Measurements from ENCODE around the gene MYRIP.
A peak's percentile ranks its signal among the peaks of the same experiment; 100 is the strongest.
"Not testable (repeated sequence)": the region's sequence is repeated elsewhere in the genome, so short reads cannot be mapped to it uniquely, and the experiment has no call there.

Gene MYRIP

DNA sequence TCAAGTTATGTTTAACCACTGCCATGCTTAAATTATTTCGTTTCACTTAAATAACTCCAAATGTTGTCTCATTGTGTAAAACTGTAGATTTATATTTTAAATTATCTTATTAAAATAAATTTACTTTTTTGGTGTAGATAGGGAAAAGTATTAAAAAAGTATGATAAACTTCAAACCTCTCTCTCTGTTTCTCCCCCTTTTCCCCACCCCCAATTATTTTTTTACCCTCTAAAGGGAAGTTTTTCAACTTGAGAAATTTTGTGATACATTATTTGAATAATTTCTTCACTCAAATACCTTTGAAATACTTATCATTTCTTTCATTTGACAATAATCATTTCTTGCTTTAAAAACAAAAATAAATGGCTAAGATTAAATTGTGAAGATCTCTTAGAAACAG is 433.2 kb downstream of the MYRIP start:
- DNase-seq, result no peak

DNA sequence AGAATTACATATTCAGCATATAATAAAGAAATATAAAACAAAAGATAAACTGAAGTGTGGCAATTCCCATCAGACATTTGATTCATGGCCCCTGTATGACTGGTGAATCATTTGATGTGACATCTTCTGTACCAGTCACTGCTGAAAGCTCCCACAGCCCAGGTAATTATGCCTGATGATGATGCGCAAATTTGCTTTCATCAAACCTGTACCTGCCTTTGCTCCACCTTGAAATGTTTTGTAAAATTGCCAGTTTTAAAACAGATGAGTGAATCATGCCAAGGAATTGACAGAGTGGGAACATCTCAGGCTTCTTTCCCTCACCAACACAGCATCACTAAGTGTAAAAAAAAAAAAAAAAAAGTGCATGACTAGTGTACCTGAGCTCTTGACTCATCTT is 433.6 kb downstream of the MYRIP start:
- no peak for DNase-seq

DNA sequence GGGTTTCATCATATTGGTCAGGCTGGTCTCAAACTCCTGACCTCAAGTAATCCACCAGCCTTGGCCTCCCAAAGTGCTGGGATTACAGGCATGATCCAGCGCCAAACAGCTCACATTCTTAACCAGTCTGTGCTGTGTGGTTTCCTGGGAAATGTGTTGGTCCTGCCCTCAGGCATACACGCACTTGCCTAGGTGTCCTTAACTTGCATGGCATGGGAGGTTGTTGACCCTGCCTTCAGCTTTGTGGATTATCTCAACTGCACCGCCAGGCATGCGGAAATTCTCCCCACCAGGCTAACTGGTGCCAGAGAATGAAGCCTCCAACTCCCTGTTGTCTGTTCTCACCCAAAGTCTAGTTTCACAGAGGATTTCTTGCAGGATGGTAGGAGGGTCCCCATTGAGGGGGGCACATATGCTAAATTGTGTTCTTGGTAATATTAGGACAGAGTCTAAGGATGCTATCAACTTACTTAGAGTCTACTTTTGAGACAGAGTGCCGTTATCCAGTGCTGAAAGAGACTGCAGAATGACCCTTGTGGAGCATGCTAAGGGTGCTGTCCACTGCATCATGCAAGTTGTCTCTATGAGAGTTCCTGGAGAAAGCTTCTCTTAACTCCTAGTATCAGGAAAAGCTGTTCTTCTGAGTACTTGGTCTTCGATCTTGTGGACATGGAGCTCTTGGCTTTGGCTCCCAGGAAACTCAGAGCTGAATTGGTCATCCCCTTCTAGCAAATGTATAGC is 438.5 kb downstream of the MYRIP start:
- no peak for DNase-seq

DNA sequence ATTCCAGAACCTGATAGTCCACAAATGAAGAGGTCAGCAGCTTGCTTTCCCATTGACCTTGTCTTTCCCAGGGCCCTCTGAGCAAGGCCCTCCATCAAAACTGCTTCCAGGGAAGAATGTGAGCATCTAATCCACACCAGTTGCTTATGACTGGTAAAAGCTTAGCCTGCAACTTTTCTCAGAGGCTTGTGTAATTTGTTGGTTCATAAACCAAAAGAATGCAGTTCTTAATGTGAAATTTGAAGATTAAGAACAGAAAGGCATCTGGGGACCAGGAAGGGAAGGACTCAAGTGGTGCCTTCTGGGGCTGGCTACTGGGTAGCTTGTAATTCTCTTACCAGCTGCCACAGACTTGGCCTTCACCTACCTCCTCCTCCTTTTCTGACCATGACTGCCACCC is 439.2 kb downstream of the MYRIP start:
- no peak for DNase-seq

DNA sequence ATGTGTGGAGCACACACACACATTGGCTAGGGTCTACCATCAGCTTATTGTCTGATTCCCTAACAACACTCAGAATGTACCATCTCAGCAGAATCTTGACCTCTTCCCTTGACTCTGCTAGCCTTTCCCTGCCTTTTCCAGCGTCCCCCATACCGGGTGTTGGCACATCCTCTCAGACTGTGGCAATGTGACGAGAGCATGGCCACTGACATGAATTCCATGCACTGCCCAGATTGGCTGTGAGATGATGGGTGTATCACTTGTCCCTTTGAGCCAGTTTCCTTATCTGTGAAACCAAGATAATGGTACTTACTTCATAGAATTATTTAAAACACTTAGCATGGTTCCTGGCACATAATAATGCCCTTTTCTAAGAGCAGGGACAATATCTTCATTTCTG is 439.8 kb downstream of the MYRIP start:
- no peak for DNase-seq

DNA sequence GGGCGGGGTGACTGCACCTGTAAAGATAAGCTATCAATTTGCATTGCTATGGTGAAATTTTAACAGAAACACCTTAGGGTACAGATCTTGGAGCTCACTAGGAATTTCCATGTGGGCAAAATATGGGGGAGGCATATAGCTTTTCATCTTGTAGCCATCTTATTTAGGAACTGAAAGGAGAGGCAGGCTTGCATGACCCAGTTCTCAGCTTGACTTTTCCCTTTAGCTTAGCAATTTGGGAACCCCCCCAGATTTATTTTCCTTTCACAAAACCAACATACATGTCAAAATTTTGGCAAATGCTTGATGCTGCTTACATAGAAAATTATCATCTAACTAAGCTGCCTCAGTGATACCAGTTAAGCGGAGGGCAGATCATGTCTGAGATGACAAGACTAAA is 445.1 kb downstream of the MYRIP start:
- DNase-seq, result no peak

DNA sequence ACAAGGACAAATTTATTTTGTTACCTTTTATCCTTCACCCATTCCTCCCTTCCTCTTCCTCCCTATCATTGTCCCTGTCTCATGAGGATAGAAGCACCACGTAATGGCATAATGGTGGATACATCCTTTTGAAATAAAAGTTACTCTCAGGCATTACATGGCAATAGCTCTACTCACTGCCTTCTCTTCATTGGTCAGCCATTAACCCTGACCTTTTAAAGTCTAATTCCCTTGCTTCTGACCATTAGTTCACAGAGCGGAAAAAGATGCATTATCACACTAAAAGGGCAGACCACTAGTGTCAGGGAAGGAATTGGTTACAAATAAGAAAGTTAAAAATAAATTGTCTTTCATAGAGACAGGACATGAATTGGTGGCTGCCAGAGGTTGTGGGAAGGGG is 445.5 kb downstream of the MYRIP start:
- DNase-seq, result no peak

DNA sequence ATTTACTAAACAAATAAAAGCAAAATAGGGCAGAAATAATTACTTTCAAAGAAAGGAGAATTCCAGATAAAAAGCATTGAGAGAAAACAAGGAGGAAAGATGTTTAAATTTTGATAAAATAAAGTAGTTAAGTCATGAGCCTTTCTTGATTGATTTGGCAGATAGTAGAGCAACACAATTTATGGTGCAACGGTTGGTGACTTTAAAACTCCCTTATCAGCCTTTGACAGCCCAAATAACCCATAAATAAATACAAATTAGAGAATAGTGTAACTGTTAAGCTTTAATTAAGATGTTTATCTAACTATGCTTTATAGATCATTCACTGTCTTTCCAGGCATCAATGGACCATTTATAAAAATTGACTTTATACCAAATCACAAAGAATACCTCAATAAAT is 446.1 kb downstream of the MYRIP start:
- DNase-seq, result no peak

DNA sequence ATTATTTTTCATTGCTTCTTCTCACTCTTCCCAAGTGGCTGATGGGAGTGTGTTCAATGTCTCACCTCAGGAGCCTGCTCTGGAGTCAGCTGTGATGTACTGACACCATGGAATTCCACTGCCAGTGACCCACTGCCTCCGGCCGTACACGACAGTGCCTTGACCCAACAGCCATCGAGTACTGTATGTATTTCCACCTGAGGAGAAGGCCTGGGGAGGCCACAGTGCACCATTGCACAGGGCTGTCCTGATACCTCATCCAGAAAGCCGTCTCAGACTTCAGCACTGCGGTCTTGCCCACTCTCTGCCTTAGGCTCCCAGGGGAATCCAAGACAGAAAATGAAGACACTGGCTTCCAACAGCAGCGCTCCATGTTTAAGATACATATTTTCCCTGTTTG is 448.7 kb downstream of the MYRIP start:
- DNase-seq, result no peak

DNA sequence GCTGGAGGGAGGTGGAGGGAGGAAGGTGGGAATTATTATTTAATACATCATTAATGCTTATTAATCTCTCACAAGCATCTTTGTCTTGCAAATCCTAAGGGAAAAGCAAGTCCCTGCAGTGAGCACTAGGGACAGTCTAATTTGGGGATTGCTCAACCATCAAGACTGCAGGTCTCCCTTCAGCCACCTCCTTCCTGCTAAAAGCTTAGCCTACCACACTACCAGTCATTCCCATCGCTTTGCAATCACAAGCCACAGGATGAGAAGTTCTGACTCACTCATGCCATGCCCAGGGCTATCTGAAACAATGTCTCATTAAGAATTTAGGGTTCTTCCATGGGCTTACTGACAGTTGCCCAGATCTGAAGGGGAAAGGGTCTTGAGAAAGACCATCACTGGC is 449.1 kb downstream of the MYRIP start:
- no peak for DNase-seq

DNA sequence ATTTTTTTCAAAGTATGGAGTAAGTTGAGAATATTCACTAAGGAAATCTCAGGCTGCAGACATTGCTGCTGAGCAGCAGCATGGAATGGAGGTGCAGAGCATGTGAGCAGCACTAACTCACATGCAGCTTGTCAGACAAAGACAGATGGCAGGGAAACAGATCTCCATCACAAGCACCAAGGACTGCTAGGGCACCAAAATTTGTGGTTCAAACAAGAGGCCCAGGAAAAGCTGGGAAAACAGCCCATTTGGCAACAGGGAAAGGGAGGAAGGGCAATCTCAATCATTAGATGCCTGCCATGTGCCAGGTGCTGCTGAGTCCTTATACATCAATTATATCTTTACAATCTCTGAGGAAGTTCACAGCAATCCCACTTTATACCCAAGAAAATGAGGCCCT is 452.9 kb downstream of the MYRIP start:
- peak; percentile 1 for DNase-seq

DNA sequence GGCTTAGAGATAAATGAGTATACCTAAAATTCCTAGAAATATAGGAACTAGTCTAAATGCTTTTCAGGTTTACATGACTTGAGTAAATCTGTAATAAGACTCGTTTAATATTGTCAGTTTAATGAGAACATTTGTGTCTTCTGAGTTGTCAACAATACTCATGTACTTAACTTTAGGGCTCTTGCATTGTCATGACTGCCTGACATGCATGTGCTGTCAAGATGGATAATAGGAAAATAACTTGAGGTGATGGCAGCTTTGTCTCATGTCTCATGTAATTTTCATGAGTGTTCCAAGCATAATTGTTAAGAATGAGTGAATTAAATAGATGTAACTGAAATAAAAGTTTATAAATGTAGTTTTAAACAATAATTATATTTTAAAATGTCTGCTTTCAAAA is 455.0 kb downstream of the MYRIP start:
- DNase-seq, result no peak

DNA sequence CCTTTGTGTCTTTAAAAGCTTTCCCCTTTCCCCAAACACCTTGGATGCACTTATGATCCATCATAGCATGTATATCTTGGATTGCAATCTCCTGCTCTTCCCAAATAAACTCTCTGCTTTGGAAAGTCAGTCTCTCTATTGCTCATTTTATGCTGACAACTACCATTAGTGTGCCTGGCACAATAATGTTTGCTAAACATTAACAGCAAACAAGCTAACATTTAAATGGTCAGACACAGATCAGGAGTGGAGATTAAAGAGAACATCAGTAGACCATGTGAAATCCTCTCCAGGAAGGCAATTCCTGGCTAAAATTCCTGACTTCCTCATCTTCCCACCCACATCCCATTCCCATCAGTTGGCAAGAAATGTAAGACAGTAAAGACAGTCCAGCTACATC is 455.8 kb downstream of the MYRIP start:
- no peak for DNase-seq

DNA sequence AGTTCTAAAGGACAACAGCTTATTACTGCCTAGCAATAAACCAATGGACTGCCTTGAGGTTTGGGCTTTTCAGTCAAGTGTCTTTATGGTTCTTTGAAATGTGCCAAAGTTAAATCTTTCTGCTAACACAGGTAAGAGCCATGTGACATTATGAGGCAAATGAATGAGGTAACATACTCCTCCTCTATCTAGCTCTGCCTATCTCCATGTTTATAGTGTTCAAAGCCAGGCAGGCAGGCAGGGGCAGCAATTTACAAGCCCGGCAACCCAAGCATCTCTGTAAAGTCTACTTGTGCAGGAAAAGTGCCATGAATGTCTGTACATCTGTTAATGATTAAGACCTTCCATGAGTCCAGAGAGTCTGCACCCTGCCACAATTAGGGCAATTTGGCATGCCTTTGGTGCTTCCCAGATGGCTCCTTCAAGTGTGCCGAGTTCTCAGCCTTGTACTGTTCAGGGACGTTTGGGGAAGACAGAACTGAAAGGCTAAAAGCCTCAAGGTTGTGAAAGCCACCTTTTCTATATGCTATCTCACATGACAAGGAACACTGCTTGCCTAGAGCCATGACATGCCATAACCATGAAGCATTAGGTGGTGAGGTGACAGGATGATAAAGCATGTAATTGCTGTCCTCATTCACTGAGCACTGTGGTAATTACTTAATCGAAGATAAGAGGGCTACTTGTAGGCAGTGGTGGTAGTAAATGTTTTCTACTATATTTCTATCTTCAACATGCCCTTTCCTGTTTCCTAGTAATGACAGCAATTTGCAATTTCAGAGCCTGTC is 458.7 kb downstream of the MYRIP start:
- DNase-seq, result peak; percentile 74

DNA sequence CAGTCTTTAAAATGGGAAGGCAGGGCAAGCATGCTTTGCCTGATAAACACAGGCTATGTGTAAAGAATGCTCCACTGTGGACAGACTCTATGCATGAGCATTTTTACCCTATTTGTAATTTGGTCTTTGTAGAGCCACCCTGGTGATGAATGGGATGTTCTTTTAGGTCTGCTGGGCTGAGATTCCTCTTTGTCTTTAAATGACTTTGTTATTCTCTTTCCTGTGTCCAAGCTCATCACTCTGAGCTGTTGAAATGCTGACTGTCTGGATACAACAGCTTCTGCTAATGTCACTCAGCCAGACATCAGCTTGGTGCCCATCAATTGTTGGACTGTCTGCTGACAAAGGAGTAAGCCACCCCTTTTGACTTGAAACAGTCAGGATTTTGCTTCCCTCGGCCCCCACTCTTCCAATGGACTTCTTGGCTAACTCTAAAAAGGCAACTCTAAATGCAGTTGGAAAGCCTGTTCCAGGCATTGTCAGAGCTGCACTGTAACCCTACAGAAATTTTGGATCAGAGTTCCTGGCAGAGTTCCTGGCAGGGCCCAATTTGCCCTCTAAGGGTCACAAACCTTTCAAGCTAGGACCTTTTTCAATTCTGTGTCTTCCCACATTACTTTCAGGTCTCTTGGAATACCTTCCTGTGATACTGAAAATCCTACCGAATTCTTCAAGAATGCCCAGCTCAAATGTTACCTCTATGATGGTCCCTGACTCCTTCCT is 459.6 kb downstream of the MYRIP start:
- DNase-seq, result no peak

DNA sequence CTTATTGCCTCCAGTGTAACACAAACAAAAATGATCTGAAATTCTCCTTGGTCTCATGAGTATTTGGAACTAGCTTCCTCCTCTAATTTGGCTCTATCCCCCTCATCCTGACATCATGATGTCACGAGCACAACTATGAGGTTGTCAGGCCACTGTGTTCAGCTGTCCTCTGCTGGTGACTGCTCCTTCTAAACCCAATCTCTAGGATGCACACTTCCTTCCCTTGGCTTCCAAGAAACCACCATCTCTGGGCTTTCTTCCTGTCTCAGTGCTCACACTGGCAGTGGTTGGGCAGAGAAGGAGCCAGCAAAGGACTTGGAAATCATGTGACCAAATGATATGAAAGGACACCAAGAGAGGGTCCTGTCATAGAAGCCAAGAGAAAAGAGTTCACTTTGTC is 469.4 kb downstream of the MYRIP start:
- DNase-seq, result no peak

DNA sequence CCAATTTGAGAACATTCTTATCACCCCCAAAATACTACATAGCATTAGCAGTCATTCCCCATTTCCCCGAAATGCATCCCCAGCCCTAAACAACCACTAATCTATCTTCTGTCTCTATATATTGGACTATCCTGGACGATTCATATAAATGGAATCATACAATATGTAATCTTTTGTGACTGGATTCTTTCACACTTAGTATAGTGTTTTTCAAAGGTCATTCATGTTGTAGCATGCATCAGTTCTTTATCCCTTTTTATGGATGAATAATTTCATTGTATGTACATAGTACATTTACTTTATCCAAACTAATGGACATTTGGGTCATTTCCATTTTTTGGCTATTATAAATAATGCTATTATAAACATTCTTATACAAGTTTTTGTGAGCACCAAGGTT is 472.6 kb downstream of the MYRIP start:
- DNase-seq, result no peak

DNA sequence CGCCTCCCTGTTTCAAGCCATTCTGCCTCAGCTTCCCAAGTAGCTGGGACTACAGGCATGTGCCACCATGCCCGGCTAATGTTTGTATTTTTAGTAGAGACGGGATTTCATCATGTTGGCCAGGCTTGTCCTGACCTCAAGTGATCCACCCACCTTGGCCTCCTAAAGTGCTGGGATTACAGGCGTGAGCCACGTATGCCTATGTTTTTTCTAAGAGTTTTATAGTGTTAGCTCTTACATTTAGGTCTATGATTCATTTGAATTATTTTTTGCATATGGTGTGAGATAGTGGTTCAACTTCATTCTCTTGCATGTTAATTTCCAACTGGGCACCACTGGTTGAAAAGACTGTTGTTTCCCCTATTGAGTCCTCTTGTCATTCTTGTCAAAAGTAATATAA is 473.6 kb downstream of the MYRIP start:
- not testable (repeated sequence) for DNase-seq

DNA sequence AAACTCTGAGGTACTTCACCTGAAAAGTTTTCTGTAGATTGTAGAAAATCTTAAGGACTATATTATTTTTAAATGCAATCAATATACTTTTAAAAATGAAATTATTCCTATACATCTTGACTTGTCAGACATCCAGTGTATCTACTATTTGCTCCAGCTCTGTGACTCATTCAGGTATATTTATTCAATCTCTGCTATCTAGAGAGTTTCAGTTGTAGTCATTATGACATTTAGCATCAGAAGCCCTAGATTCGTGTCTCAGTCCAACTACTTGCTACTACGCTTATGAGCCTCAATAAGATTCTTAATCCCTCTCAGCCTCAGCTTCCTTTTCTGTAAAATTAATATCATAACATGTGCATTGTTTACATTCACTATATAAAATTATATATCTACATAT is 477.8 kb downstream of the MYRIP start:
- DNase-seq, result no peak

DNA sequence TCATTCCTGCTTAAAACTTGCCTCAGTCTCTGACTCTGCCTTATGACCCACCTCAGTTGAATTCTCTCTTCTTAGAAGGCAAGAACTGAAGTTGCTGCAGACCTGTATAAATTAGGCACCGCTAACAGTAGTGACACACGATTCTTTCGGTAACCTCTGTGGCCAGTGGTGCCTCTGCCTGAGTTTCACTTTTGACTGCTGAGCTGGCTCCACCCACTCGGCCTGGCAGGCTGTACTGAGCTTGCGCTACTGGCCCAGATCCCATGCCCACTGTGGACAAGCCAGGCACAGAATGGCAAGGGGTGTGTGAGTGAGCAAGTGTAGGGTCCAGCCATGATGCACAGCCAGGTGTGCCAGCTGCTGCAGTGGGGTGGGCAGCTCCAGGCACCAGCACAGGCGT is 481.0 kb downstream of the MYRIP start:
- no peak for DNase-seq

DNA sequence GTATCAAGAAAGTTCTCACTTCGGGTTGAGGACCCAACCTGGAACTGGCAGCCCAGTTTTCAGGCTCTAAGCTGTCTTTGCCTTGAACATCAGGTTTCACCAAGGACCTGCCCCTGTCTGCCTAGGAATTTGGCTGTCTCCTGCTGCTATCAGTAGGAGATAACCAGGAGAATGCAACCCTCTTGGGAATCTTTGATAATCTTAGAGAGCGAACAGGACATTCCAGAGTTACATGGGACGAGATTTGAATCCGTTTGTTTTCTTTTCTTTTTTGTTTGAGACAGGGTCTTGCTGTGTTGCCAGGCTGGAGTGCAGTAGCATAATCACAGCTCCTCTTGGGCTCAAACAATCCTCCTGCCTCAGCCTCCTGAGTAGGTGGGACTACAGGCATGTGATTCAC is 482.1 kb downstream of the MYRIP start:
- DNase-seq, result no peak

DNA sequence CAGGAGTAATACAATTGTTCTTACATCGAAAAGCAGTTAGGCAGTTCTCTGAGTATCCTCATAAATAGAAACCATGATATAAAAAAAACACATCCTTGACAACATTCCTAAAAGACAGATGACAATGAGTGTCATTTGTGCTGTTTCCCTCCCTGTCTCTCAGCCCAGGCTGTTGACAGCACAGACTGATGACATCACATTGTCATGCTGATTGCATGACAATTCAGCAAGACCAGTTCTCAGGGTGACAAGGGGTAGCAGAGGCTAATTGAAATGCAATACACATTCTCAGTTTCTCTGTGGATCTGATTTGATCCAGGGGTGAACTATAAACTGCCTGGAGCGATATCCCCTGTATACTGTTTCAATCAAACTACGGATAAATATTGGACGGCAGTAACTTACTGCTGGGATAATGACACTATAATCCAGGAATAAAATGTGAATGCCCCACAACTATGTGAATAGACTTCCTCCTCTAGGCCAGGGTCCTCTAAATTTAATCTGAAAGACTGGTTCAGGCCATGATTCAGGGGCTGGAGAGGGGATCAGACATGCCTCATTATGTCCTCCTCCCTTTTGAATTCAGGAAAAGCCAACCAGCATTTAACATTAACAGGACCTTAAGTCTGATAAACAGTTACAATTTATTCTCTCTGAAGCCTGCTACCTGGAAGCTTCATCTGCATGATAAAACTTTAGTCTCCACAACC is 483.4 kb downstream of the MYRIP start:
- DNase-seq, result no peak

DNA sequence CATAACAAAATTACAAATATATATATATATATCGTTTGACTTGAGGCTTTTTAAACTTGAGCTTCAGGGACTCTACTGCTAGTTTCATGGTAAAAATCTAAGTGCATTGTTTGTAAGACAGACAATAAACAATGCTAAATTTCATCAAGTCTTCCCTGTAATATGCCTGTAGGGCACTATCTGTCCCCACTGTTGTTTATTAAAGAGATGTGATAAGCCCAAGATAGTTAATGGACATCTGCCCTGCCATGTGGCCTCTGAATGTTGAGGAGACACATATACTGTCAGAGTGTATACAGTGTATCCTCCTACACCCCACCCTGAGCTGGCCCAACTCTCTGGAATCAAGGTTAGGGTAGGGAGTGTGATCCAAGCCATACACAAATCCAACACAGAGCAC is 485.0 kb downstream of the MYRIP start:
- DNase-seq, result no peak

Data from NCI-H1105 treated with DMSO at 0.1 percent for 48 hours (cell line).